H9 (cell line): ENCODE measurements around the gene SDK1. TPM values are rescaled to one million over a fixed set of nuclear protein-coding genes. Genes with fewer than 3 reads are reported as not detected.

Experiments
- DNase-seq: peaks from one replicate; pipeline ENCODE4 v3.0.0-alpha.2; 2017
- H2AFZ ChIP-seq: one replicate; pipeline ENCODE4 v1.6.1; 2013; ENCODE audit warnings: mild to moderate bottlenecking, low read length, control low read depth, moderate library complexity
- H2AK5ac ChIP-seq: 2 replicates; pipeline ENCODE4 v1.6.1; 2013; ENCODE audit warnings: low read length, control low read depth, mixed read lengths; ENCODE audit not compliant: insufficient read length
- H2BK120ac ChIP-seq: one replicate; pipeline ENCODE4 v1.6.1; 2013; ENCODE audit warnings: low read depth, mild to moderate bottlenecking, low read length, control low read depth, inconsistent platforms; ENCODE audit not compliant: poor library complexity, severe bottlenecking
- H2BK12ac ChIP-seq: 2 replicates; pipeline ENCODE4 v1.6.1; 2013; ENCODE audit warnings: low read length, control low read depth, mixed read lengths, low read depth; ENCODE audit not compliant: insufficient read length
- H2BK15ac ChIP-seq: 2 replicates; pipeline ENCODE4 v1.6.1; 2013; ENCODE audit warnings: low read depth, low read length, control low read depth
- H2BK20ac ChIP-seq: one replicate; pipeline ENCODE4 v1.6.1; 2013; ENCODE audit warnings: low read depth, mild to moderate bottlenecking, low read length, control low read depth, inconsistent platforms; ENCODE audit not compliant: poor library complexity, severe bottlenecking
- H2BK5ac ChIP-seq: 2 replicates; pipeline ENCODE4 v1.6.1; 2013; ENCODE audit warnings: low read length, control low read depth, mixed read lengths; ENCODE audit not compliant: insufficient read length
- H3K14ac ChIP-seq: 2 replicates; pipeline ENCODE4 v1.6.1; 2013; ENCODE audit warnings: low read length, control low read depth; ENCODE audit not compliant: insufficient read depth
- H3K18ac ChIP-seq: 2 replicates; pipeline ENCODE4 v1.6.1; 2013; ENCODE audit warnings: low read depth, mild to moderate bottlenecking, mixed read lengths, low read length, control low read depth; ENCODE audit not compliant: insufficient read length
- H3K23ac ChIP-seq: 2 replicates; pipeline ENCODE4 v1.6.1; 2013; ENCODE audit warnings: low read length, control low read depth, mixed read lengths, low read depth; ENCODE audit not compliant: insufficient read length
- H3K23me2 ChIP-seq: 2 replicates; pipeline ENCODE4 v1.6.1; 2013; ENCODE audit warnings: low read depth, mild to moderate bottlenecking, mixed read lengths, low read length, control low read depth; ENCODE audit not compliant: insufficient read length, poor library complexity, severe bottlenecking
- H3K27ac ChIP-seq: 2 replicates; pipeline ENCODE4 v1.5.1; 2013; ENCODE audit warnings: low read length, control low read depth, mixed read lengths, low read depth; ENCODE audit not compliant: insufficient read length
- H3K27me3 ChIP-seq: 2 replicates; pipeline ENCODE4 v1.6.1; 2013; ENCODE audit warnings: low read length, control low read depth, inconsistent platforms; ENCODE audit not compliant: insufficient read depth
- H3K4ac ChIP-seq: 2 replicates; pipeline ENCODE4 v1.6.1; 2013; ENCODE audit warnings: low read depth, mild to moderate bottlenecking, control low read depth, inconsistent platforms, low read length, moderate library complexity
- H3K4me1 ChIP-seq: 2 replicates; pipeline ENCODE4 v1.6.1; 2013; ENCODE audit warnings: low read length, control low read depth, inconsistent platforms; ENCODE audit not compliant: insufficient read depth
- H3K4me2 ChIP-seq: 2 replicates; pipeline ENCODE4 v1.6.1; 2013; ENCODE audit warnings: low read length, control low read depth, mixed read lengths; ENCODE audit not compliant: insufficient read length, insufficient read depth
- H3K56ac ChIP-seq: 2 replicates; pipeline ENCODE4 v1.6.1; 2013; ENCODE audit warnings: low read depth, mild to moderate bottlenecking, mixed read lengths, low read length, control low read depth; ENCODE audit not compliant: insufficient read length
- H3K79me1 ChIP-seq: 2 replicates; pipeline ENCODE4 v1.6.1; 2013; ENCODE audit warnings: low read depth, mild to moderate bottlenecking, moderate library complexity, low read length, control low read depth, inconsistent platforms; ENCODE audit not compliant: insufficient read depth, poor library complexity, severe bottlenecking
- H3K79me2 ChIP-seq: 2 replicates; pipeline ENCODE4 v1.6.1; 2013; ENCODE audit warnings: low read length, control low read depth, inconsistent platforms; ENCODE audit not compliant: insufficient read depth
- H3K9ac ChIP-seq: 2 replicates; pipeline ENCODE4 v1.6.1; 2013; ENCODE audit warnings: low read length, control low read depth, mixed read lengths; ENCODE audit not compliant: insufficient read length; ENCODE audit errors: extremely low read depth
- H3K9me3 ChIP-seq: one replicate; pipeline ENCODE4 v1.6.1; 2013; ENCODE audit warnings: low read depth, low read length, inconsistent platforms; ENCODE audit not compliant: control insufficient read depth
- H3T11ph ChIP-seq: one replicate; pipeline ENCODE4 v1.6.1; 2013; ENCODE audit warnings: mild to moderate bottlenecking, low read length, control low read depth, inconsistent platforms
- H4K20me1 ChIP-seq: one replicate; pipeline ENCODE4 v1.6.1; 2013; ENCODE audit not compliant: control insufficient read depth, insufficient read length, insufficient read depth
- H4K5ac ChIP-seq: 2 replicates; pipeline ENCODE4 v1.6.1; 2013; ENCODE audit warnings: low read depth, mild to moderate bottlenecking, mixed read lengths, low read length, control low read depth; ENCODE audit not compliant: insufficient read length
- H4K8ac ChIP-seq: replicated peaks from 2 replicates; pipeline ENCODE4 v1.6.1; 2013; ENCODE audit warnings: low read length, control low read depth, mixed read lengths, low read depth; ENCODE audit not compliant: insufficient read length
- H4K91ac ChIP-seq: 2 replicates; pipeline ENCODE4 v1.6.1; 2013; ENCODE audit warnings: low read depth, mild to moderate bottlenecking, moderate library complexity, mixed read lengths, low read length, control low read depth; ENCODE audit not compliant: insufficient read length
- H3K27ac Mint-ChIP-seq, 3 experiments: 2 replicates in 2 of 3; 3 replicates in 1 of 3; pipeline ENCODE4 v1.8.0; 2020 to 2021; ENCODE audit warnings: mixed read lengths in 3 of 3, mild to moderate bottlenecking in 1 of 3, moderate library complexity in 1 of 3
- H3K27me3 Mint-ChIP-seq: 2 replicates; pipeline ENCODE4 v1.8.0; 2021; ENCODE audit warnings: low read depth, mild to moderate bottlenecking, moderate library complexity, mixed read lengths
- H3K36me3 Mint-ChIP-seq, 3 experiments: 2 replicates in 2 of 3; 3 replicates in 1 of 3; pipeline ENCODE4 v1.8.0; 2020 to 2021; ENCODE audit warnings: low read depth in 3 of 3, mixed read lengths in 3 of 3; ENCODE audit not compliant: insufficient read depth in 1 of 3
- H3K4me1 Mint-ChIP-seq, 2 experiments: 2 replicates each; pipeline ENCODE4 v1.8.0; 2020; ENCODE audit warnings: mixed read lengths in 2 of 2
- H3K4me3 Mint-ChIP-seq, 2 experiments: 2 replicates in 1 of 2; 3 replicates in 1 of 2; pipeline ENCODE4 v1.8.0; 2020 to 2021; ENCODE audit warnings: mild to moderate bottlenecking in 2 of 2, mixed read lengths in 2 of 2, moderate library complexity in 1 of 2
- H3K9me3 Mint-ChIP-seq, 2 experiments: 2 replicates in 1 of 2; 3 replicates in 1 of 2; pipeline ENCODE4 v1.8.0; 2020; ENCODE audit warnings: mild to moderate bottlenecking in 2 of 2, mixed read lengths in 2 of 2, moderate library complexity in 1 of 2
- CTCF ChIP-seq: fragments of 200-600 bp; sonication (generic); conservative IDR thresholded peaks from 3 replicates; pipeline ENCODE4 v1.8.0; 2021; ENCODE audit warnings: antibody characterized with exemption, mild to moderate bottlenecking
- WGBS: extraction: QIAGEN DNeasy Blood & Tissue Kit; methylation state at CpG from one replicate; pipeline ENCODE4 v1.1.7; 2013; ENCODE audit warnings: missing lambda C conversion rate, low lambda C conversion rate, mixed read lengths; ENCODE audit not compliant: insufficient read length; ENCODE audit errors: extremely low coverage; 5-methylcytosine and 5-hydroxymethylcytosine counted together
- total RNA-seq: library from RNA; stranded (reverse); gene quantifications from 2 replicates; pipeline ENCODE4 v1.2.1, GENCODE V29; 2021

Gene SDK1
- total RNA-seq, 1 experiment from 2014 or later: 8.7 TPM

GRCh38 chr7:3254718-3255117 lies 46.3 kb upstream of the SDK1 start:
- Histone ChIP-seq H4K20me1 (no peaks in the 10 kb centered on the region), H3K9me3 (no peaks in the 10 kb centered on the region), H4K91ac (no peak overlapping the region), H3K4me1 (no peaks in the 10 kb centered on the region), H3K9ac (no peak overlapping the region), H4K5ac (no peak overlapping the region), H3T11ph (no peak overlapping the region), H2BK15ac (no peak overlapping the region), H2BK12ac (no peak overlapping the region), H3K23ac (no peak overlapping the region), H2AK5ac (no peak overlapping the region), H2BK120ac (no peak overlapping the region), H3K4ac (no peak overlapping the region), H2BK20ac (no peak overlapping the region), H3K4me2 (no peak overlapping the region), H3K56ac (no peak overlapping the region), H3K27me3 (no peaks in the 10 kb centered on the region), H3K27ac (no peak overlapping the region), H2BK5ac (no peak overlapping the region), H4K8ac (no peak overlapping the region), H3K14ac (no peak overlapping the region), H3K79me2 (no peaks in the 10 kb centered on the region), H3K79me1 (no peaks in the 10 kb centered on the region), H3K18ac (no peak overlapping the region), H2AFZ (no peak overlapping the region), H3K23me2 (no peaks in the 10 kb centered on the region)
- DNase-seq: no peak
- Mint-ChIP-seq H3K4me3 (no peak overlapping the region), H3K27me3 (peaks cover 2% of the 10 kb centered on the region; the same call in 1 of the 2 replicates), H3K36me3 (peaks cover 0 to 4% (median 0%) of the 10 kb centered on the region in 3 experiments; a peak in 2 of 7 replicates), H3K9me3 (peaks cover 0 to 4% of the 10 kb centered on the region in 2 experiments; a peak in 2 of 5 replicates), H3K27ac (no peak overlapping the region), H3K4me1 (peaks cover 7 to 8% of the 10 kb centered on the region in 2 experiments)
- TF ChIP-seq CTCF: no peak
- WGBS: no CpG with 5 or more reads among the region's 6 CpGs
